Loucy (cell line): ENCODE results near the gene TRERF1.

Experiments
- H2AFZ ChIP-seq: fragments of 200-600 bp; sonication (generic); 2 replicates; pipeline ENCODE4 v1.6.0; 2016; ENCODE audit warnings: antibody characterized with exemption, mild to moderate bottlenecking, low read length, moderate library complexity
- H3F3A ChIP-seq: fragments of 200-600 bp; 2 replicates; pipeline ENCODE4 v1.6.0; 2016; ENCODE audit warnings: antibody characterized with exemption, low read depth, mild to moderate bottlenecking
- H3K27me3 ChIP-seq: fragments of 200-600 bp; sonication (generic); 2 replicates; pipeline ENCODE4 v1.6.1; 2014; ENCODE audit warnings: low read length, mild to moderate bottlenecking; ENCODE audit not compliant: insufficient read depth, poor library complexity, severe bottlenecking
- H3K36me3 ChIP-seq: fragments of 200-600 bp; sonication (generic); 2 replicates; pipeline ENCODE4 v1.6.1; 2016; ENCODE audit warnings: low read length; ENCODE audit not compliant: insufficient read depth
- H3K4me1 ChIP-seq: fragments of 200-600 bp; sonication (generic); 2 replicates; pipeline ENCODE4 v1.5.1; 2014; ENCODE audit warnings: low read length, mild to moderate bottlenecking; ENCODE audit not compliant: insufficient read depth, poor library complexity, severe bottlenecking
- H3K4me2 ChIP-seq: fragments of 200-600 bp; sonication (generic); 2 replicates; pipeline ENCODE4 v1.6.0; 2014; ENCODE audit warnings: antibody characterized with exemption, low read length, low read depth, mild to moderate bottlenecking; ENCODE audit not compliant: poor library complexity, severe bottlenecking
- H3K4me3 ChIP-seq: fragments of 200-600 bp; sonication (generic); 2 replicates; pipeline ENCODE4 v1.5.1; 2014; ENCODE audit warnings: low read length, mild to moderate bottlenecking, mixed read lengths; ENCODE audit not compliant: poor library complexity, severe bottlenecking
- H3K79me2 ChIP-seq: fragments of 200-600 bp; sonication (generic); 2 replicates; pipeline ENCODE4 v1.6.1; 2014; ENCODE audit warnings: low read length; ENCODE audit not compliant: insufficient read depth
- H3K9ac ChIP-seq: fragments of 200-600 bp; sonication (generic); 2 replicates; pipeline ENCODE4 v1.6.0; 2014; ENCODE audit warnings: mild to moderate bottlenecking, low read depth, low read length, moderate library complexity; ENCODE audit not compliant: poor library complexity, severe bottlenecking
- H3K9me2 ChIP-seq: fragments of 200-600 bp; sonication (generic); replicated peaks from 2 replicates; pipeline ENCODE4 v1.6.1; 2016; ENCODE audit warnings: low read depth, low read length, mixed read lengths
- H3K9me3 ChIP-seq: fragments of 200-600 bp; sonication (generic); 2 replicates; pipeline ENCODE4 v1.6.1; 2014; ENCODE audit warnings: mild to moderate bottlenecking, antibody characterized with exemption, low read length, low read depth; ENCODE audit not compliant: insufficient read depth
- H4K20me1 ChIP-seq: fragments of 200-600 bp; sonication (generic); 2 replicates; pipeline ENCODE4 v1.6.0; 2014; ENCODE audit warnings: antibody characterized with exemption, low read length, mild to moderate bottlenecking; ENCODE audit not compliant: insufficient read depth, poor library complexity, severe bottlenecking
- CTCF ChIP-seq: fragments of 200-600 bp; sonication (generic); conservative IDR thresholded peaks from 2 replicates; pipeline ENCODE4 v1.5.1; 2014; ENCODE audit warnings: mild to moderate bottlenecking, antibody characterized with exemption, low read length
- EZH2phosphoT487 ChIP-seq: fragments of 200-600 bp; IDR thresholded peaks from 2 replicates; pipeline ENCODE4 v1.6.1; 2018; ENCODE audit warnings: antibody characterized with exemption, mild to moderate bottlenecking, moderate library complexity, borderline replicate concordance

The TRERF1 gene

GRCh38 chr6:42390228-42390934 is 61.3 kb downstream of the TRERF1 start:
- H3K79me2 ChIP-seq, result peaks cover 69% of the 10 kb centered on the region

GRCh38 chr6:42389736-42390135 is 62.0 kb downstream of the TRERF1 start:
- Histone ChIP-seq H2AFZ (no peak overlapping the region), H3K79me2 (peaks cover 69% of the 10 kb centered on the region), H4K20me1 (peaks cover 90% of the 10 kb centered on the region)

More at GRCh38 chr6:42390228-42390934, 61.3 kb downstream of the TRERF1 start:
- TF ChIP-seq CTCF, result no peak
- TF ChIP-seq EZH2phosphoT487, result no peak
- H3K4me1 ChIP-seq, result peaks cover 47% of the 10 kb centered on the region
- H2AFZ ChIP-seq, result no peak overlapping the region
- H3K36me3 ChIP-seq, result no peaks in the 10 kb centered on the region
- H3K9me2 ChIP-seq, result no peaks in the 10 kb centered on the region
- no peaks in the 10 kb centered on the region for H3K9me3 ChIP-seq
- H3K4me2 ChIP-seq, result peak overlapping the region; percentile 47
- no peaks in the 10 kb centered on the region for H3K27me3 ChIP-seq
- H3K9ac ChIP-seq, result no peak overlapping the region
- H3K4me3 ChIP-seq, result no peak overlapping the region
- H4K20me1 ChIP-seq, result peaks cover 87% of the 10 kb centered on the region
- no peaks in the 10 kb centered on the region for H3F3A ChIP-seq

GRCh38 chr6:42388046-42388445 is 63.7 kb downstream of the TRERF1 start:
- peaks cover 96% of the 10 kb centered on the region for H4K20me1 ChIP-seq
- no peak overlapping the region for H3K9ac ChIP-seq
- H3K4me1 ChIP-seq, result peaks cover 47% of the 10 kb centered on the region
- H3K4me2 ChIP-seq, result peak overlapping the region; percentile 65
- no peaks in the 10 kb centered on the region for H3K9me3 ChIP-seq
- TF ChIP-seq CTCF, result no peak
- TF ChIP-seq EZH2phosphoT487, result no peak
- no peaks in the 10 kb centered on the region for H3F3A ChIP-seq
- H2AFZ ChIP-seq, result no peak overlapping the region
- peaks cover 64% of the 10 kb centered on the region for H3K79me2 ChIP-seq
- no peaks in the 10 kb centered on the region for H3K9me2 ChIP-seq
- H3K36me3 ChIP-seq, result no peaks in the 10 kb centered on the region
- H3K27me3 ChIP-seq, result no peaks in the 10 kb centered on the region
- no peak overlapping the region for H3K4me3 ChIP-seq

More at GRCh38 chr6:42389736-42390135, 62.0 kb downstream of the TRERF1 start:
- TF ChIP-seq EZH2phosphoT487, result no peak
- no peak for TF ChIP-seq CTCF
- Histone ChIP-seq H3K4me2 (peak overlapping the region; percentile 47), H3K27me3 (no peaks in the 10 kb centered on the region), H3K9ac (no peak overlapping the region), H3K36me3 (no peaks in the 10 kb centered on the region), H3K9me3 (no peaks in the 10 kb centered on the region), H3K9me2 (no peaks in the 10 kb centered on the region), H3K4me3 (no peak overlapping the region), H3F3A (no peaks in the 10 kb centered on the region), H3K4me1 (peaks cover 47% of the 10 kb centered on the region)
